Measurements from ENCODE around the gene TNNT3.

The TNNT3 gene

GRCh38 chr11:1987024-1987423 lies 67.5 kb downstream of the TNNT3 start (continued):
- TF ChIP-seq TSHZ2 (CRISPR knock-in tag; IDR thresholded peaks at IDR 0.05), result no peak
- TF ChIP-seq ZFP30 (CRISPR knock-in tag; IDR thresholded peaks at IDR 0.05), result no peak

- TF ChIP-seq, protein P1, sequence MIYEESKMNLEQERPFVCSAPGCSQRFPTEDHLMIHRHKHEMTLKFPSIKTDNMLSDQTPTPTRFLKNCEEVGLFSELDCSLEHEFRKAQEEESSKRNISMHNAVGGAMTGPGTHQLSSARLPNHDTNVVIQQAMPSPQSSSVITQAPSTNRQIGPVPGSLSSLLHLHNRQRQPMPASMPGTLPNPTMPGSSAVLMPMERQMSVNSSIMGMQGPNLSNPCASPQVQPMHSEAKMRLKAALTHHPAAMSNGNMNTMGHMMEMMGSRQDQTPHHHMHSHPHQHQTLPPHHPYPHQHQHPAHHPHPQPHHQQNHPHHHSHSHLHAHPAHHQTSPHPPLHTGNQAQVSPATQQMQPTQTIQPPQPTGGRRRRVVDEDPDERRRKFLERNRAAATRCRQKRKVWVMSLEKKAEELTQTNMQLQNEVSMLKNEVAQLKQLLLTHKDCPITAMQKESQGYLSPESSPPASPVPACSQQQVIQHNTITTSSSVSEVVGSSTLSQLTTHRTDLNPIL (CRISPR knock-in tag; IDR thresholded peaks at IDR 0.05; ENCODE audit: low read depth), result no peak
- no peak for TF ChIP-seq RARB (CRISPR knock-in tag; IDR thresholded peaks at IDR 0.05)
- no peak for TF ChIP-seq TCF4 (CRISPR knock-in tag; IDR thresholded peaks at IDR 0.05; ENCODE audit: borderline replicate concordance)
- no peak for TF ChIP-seq ZNF8 (CRISPR knock-in tag; IDR thresholded peaks at IDR 0.05)
- no peak for TF ChIP-seq GLIS3 (CRISPR knock-in tag; IDR thresholded peaks at IDR 0.05)
- TF ChIP-seq TSHZ2 (CRISPR knock-in tag; IDR thresholded peaks at IDR 0.05), result no peak
- no peak for TF ChIP-seq POU6F1 (CRISPR knock-in tag; IDR thresholded peaks at IDR 0.05; ENCODE audit: borderline replicate concordance, low read depth)
- TF ChIP-seq PPARA (CRISPR knock-in tag; IDR thresholded peaks at IDR 0.05; ENCODE audit: borderline replicate concordance), result no peak
- no peak for TF ChIP-seq ZFP3 (CRISPR knock-in tag; IDR thresholded peaks at IDR 0.05)
- TF ChIP-seq, protein P2, sequence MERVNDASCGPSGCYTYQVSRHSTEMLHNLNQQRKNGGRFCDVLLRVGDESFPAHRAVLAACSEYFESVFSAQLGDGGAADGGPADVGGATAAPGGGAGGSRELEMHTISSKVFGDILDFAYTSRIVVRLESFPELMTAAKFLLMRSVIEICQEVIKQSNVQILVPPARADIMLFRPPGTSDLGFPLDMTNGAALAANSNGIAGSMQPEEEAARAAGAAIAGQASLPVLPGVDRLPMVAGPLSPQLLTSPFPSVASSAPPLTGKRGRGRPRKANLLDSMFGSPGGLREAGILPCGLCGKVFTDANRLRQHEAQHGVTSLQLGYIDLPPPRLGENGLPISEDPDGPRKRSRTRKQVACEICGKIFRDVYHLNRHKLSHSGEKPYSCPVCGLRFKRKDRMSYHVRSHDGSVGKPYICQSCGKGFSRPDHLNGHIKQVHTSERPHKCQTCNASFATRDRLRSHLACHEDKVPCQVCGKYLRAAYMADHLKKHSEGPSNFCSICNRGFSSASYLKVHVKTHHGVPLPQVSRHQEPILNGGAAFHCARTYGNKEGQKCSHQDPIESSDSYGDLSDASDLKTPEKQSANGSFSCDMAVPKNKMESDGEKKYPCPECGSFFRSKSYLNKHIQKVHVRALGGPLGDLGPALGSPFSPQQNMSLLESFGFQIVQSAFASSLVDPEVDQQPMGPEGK (CRISPR knock-in tag; IDR thresholded peaks at IDR 0.05; ENCODE audit: borderline replicate concordance), result no peak
- TF ChIP-seq ISL1 (CRISPR knock-in tag; IDR thresholded peaks at IDR 0.05), result no peak
- no peak for TF ChIP-seq ZNF565 (CRISPR knock-in tag; conservative IDR thresholded peaks at IDR 0.05; ENCODE audit: low read depth)
- TF ChIP-seq SNAI2 (CRISPR knock-in tag; IDR thresholded peaks at IDR 0.05), result no peak
- no peak for TF ChIP-seq BACH2 (CRISPR knock-in tag; IDR thresholded peaks at IDR 0.05; ENCODE audit: borderline replicate concordance)
- no peak for TF ChIP-seq ZFP30 (CRISPR knock-in tag; IDR thresholded peaks at IDR 0.05)
- TF ChIP-seq ARNTL (CRISPR knock-in tag; IDR thresholded peaks at IDR 0.05; ENCODE audit: borderline replicate concordance, low read depth), result no peak
- TF ChIP-seq CSDC2 (CRISPR knock-in tag; IDR thresholded peaks at IDR 0.05), result no peak
- no peak for TF ChIP-seq ZC3H10 (CRISPR knock-in tag; IDR thresholded peaks at IDR 0.05)
- no peak for TF ChIP-seq ZNF70 (CRISPR knock-in tag; IDR thresholded peaks at IDR 0.05)
- TF ChIP-seq, protein P3, sequence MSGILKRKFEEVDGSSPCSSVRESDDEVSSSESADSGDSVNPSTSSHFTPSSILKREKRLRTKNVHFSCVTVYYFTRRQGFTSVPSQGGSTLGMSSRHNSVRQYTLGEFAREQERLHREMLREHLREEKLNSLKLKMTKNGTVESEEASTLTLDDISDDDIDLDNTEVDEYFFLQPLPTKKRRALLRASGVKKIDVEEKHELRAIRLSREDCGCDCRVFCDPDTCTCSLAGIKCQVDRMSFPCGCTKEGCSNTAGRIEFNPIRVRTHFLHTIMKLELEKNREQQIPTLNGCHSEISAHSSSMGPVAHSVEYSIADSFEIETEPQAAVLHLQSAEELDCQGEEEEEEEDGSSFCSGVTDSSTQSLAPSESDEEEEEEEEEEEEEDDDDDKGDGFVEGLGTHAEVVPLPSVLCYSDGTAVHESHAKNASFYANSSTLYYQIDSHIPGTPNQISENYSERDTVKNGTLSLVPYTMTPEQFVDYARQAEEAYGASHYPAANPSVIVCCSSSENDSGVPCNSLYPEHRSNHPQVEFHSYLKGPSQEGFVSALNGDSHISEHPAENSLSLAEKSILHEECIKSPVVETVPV (CRISPR knock-in tag; IDR thresholded peaks at IDR 0.05), result no peak
- no peak for ATAC-seq
These were observed 68.7 kb downstream of the TNNT3 start for GRCh38 chr11:1988174-1988573.

Measured in SK-N-SH treated with all-trans-retinoic acid at 6 μM for 48 hours (cell line).